Chondrocyte (in vitro differentiated cells): ENCODE data around the gene ESRRA. TPM values are rescaled to one million over a fixed set of nuclear protein-coding genes. Genes with fewer than 3 reads are reported as not detected.
"Not testable (repeated sequence)": the region's sequence is repeated elsewhere in the genome, so short reads cannot be mapped to it uniquely, and the experiment has no call there.

Experiments
- DNase-seq: peaks from one replicate; pipeline ENCODE4 v3.0.0; 2021; ENCODE audit warnings: mixed read lengths, low spot score
- H3K27ac Mint-ChIP-seq: one replicate; pipeline ENCODE4 v1.8.0; 2021; ENCODE audit warnings: mild to moderate bottlenecking, moderate library complexity, mixed read lengths; ENCODE audit not compliant: unreplicated experiment
- H3K27me3 Mint-ChIP-seq: 2 replicates; pipeline ENCODE4 v1.8.0; 2021; ENCODE audit warnings: low read depth, mixed read lengths
- H3K36me3 Mint-ChIP-seq: 2 replicates; pipeline ENCODE4 v1.8.0; 2021; ENCODE audit warnings: low read depth, mixed read lengths
- H3K4me1 Mint-ChIP-seq: 2 replicates; pipeline ENCODE4 v1.8.0; 2021; ENCODE audit warnings: low read depth, mild to moderate bottlenecking, mixed read lengths
- H3K4me3 Mint-ChIP-seq: one replicate; pipeline ENCODE4 v1.8.0; 2021; ENCODE audit warnings: mild to moderate bottlenecking, moderate library complexity, mixed read lengths; ENCODE audit not compliant: unreplicated experiment
- H3K9me3 Mint-ChIP-seq: 2 replicates; pipeline ENCODE4 v1.8.0; 2021; ENCODE audit warnings: low read depth, mixed read lengths
- CTCF ChIP-seq: fragments of 200-600 bp; sonication (generic); IDR thresholded peaks from 2 replicates; pipeline ENCODE4 v1.5.0; 2021; ENCODE audit warnings: antibody characterized with exemption, mild to moderate bottlenecking, moderate library complexity
- total RNA-seq: library from RNA; stranded (reverse); gene quantifications from 3 replicates; pipeline ENCODE4 v1.2.1, GENCODE V29; 2021

ESRRA gene
- total RNA-seq, 1 donor from 2014 or later = 29.6 TPM

- Mint-ChIP-seq H3K27me3 (no peaks in the 10 kb centered on the region), H3K36me3 (no peaks in the 10 kb centered on the region), H3K4me3 (no peak overlapping the region), H3K27ac (peak overlapping the region; percentile 84), H3K4me1 (peaks cover 20% of the 10 kb centered on the region), H3K9me3 (no peaks in the 10 kb centered on the region)
- TF ChIP-seq CTCF = peak; percentile 27
- peak; percentile 66 for DNase-seq
Measured at GRCh38 chr11:64314805-64315561, 9.7 kb downstream of the ESRRA start.

GRCh38 chr11:64315667-64316526 lies 10.6 kb downstream of the ESRRA start:
- Mint-ChIP-seq H3K4me1 (peaks cover 27% of the 10 kb centered on the region), H3K4me3 (peak overlapping the region; percentile 90), H3K27ac (peak overlapping the region; percentile 100)
- not testable (repeated sequence) for DNase-seq, H3K36me3 Mint-ChIP-seq, H3K27me3 Mint-ChIP-seq, H3K9me3 Mint-ChIP-seq

- H3K36me3 Mint-ChIP-seq = peaks cover 7% of the 10 kb centered on the region
- peak overlapping the region; percentile 90 for H3K4me3 Mint-ChIP-seq
- no peak for DNase-seq
- no peaks in the 10 kb centered on the region for H3K9me3 Mint-ChIP-seq
- H3K27me3 Mint-ChIP-seq = no peaks in the 10 kb centered on the region
- TF ChIP-seq CTCF = peak; percentile 40
- peaks cover 30% of the 10 kb centered on the region for H3K4me1 Mint-ChIP-seq
- H3K27ac Mint-ChIP-seq = peak overlapping the region; percentile 100
Measured at GRCh38 chr11:64316672-64317324, 11.5 kb downstream of the ESRRA start.

- Mint-ChIP-seq H3K36me3 (peaks cover 8% of the 10 kb centered on the region), H3K4me3 (peak within 1 kb of the TSS; percentile 90), H3K27me3 (no peaks in the 10 kb centered on the region), H3K4me1 (peaks cover 30% of the 10 kb centered on the region), H3K27ac (peak within 1 kb of the TSS; percentile 100), H3K9me3 (no peaks in the 10 kb centered on the region)
- no peak for TF ChIP-seq CTCF
- DNase-seq = peak; percentile 97
Measured at GRCh38 chr11:64317325-64317960, 12.1 kb downstream of the ESRRA start, which contains the start of gene TRMT112. TRMT112 (minus strand) TSS chr11:64317559; CDS start chr11:64317526, 33 bp downstream.

- DNase-seq = peak; percentile 73
- Mint-ChIP-seq H3K36me3 (peaks cover 8% of the 10 kb centered on the region), H3K9me3 (no peaks in the 10 kb centered on the region), H3K4me1 (peaks cover 30% of the 10 kb centered on the region), H3K27me3 (no peaks in the 10 kb centered on the region), H3K27ac (peak within 1 kb of the TSS; percentile 100), H3K4me3 (peak within 1 kb of the TSS; percentile 90)
- peak; percentile 68 for TF ChIP-seq CTCF
Measured at GRCh38 chr11:64317961-64318765, 12.8 kb downstream of the ESRRA start, which contains the start of gene PRDX5. PRDX5 (plus strand) TSS chr11:64318121; CDS start chr11:64318216, 95 bp downstream.
